Panc1 (cell line): ENCODE results near the gene SV2C. TPM values are rescaled to one million over a fixed set of nuclear protein-coding genes. Genes with fewer than 3 reads are reported as not detected.

Experiments
- ATAC-seq: fragments of 200-7000 bp; cut with Tn5 transposase; 2 replicates; pipeline ENCODE4 v1.9.1; 2020; ENCODE audit warnings: mild to moderate bottlenecking, moderate library complexity
- BruUV-seq: library from RNA; stranded (reverse); fragments of 400-500 nt; replicated peaks from 2 replicates; lab custom pipeline; 2021; lab: Mats Ljungman, UMichigan
- CTCF ChIA-PET: fragments of 300-600 bp; sonication (Branson Sonifier 250); formaldehyde crosslinking; loops from one replicate; lab custom pipeline; 2022; ENCODE audit warnings: antibody characterized with exemption; lab: Charles Lee
- POLR2A ChIA-PET: fragments of 300-600 bp; sonication (Branson Sonifier 250); formaldehyde crosslinking; loops from one replicate; lab custom pipeline; 2022; ENCODE audit warnings: antibody characterized with exemption; lab: Charles Lee
- DNase-seq: peaks from one replicate; pipeline ENCODE4 v3.0.0-alpha.2; 2010; ENCODE audit warnings: low read depth, low spot score
- H3K27ac ChIP-seq: 2 replicates; pipeline ENCODE4 v1.5.1; 2011; ENCODE audit warnings: mild to moderate bottlenecking, low read length, inconsistent platforms
- H3K27me3 ChIP-seq: fragments of 200-500 bp; sonication (Bioruptor generic); 2 replicates; pipeline ENCODE4 v1.6.0; 2014; ENCODE audit warnings: low read length, inconsistent platforms; ENCODE audit not compliant: control insufficient read depth, insufficient read depth
- H3K36me3 ChIP-seq: fragments of 200-500 bp; sonication (Bioruptor generic); 2 replicates; pipeline ENCODE4 v1.5.1; 2014; ENCODE audit warnings: inconsistent platforms, mild to moderate bottlenecking, low read length, moderate library complexity; ENCODE audit not compliant: control insufficient read depth, insufficient read depth
- H3K4me1 ChIP-seq: 2 replicates; pipeline ENCODE4 v1.5.1; 2011; ENCODE audit warnings: inconsistent platforms, mild to moderate bottlenecking, low read length, moderate library complexity; ENCODE audit not compliant: control insufficient read depth, insufficient read depth
- H3K4me3 ChIP-seq, 2 experiments: 2 replicates each; pipeline ENCODE4 v1.5.1; 2011 to 2012; ENCODE audit warnings: low read depth in 2 of 2, low read length in 2 of 2, mild to moderate bottlenecking in 2 of 2, inconsistent platforms in 1 of 2, moderate library complexity in 1 of 2
- H3K9me3 ChIP-seq: fragments of 200-500 bp; sonication (Bioruptor generic); 2 replicates; pipeline ENCODE4 v1.5.1; 2014; ENCODE audit warnings: low read depth, mild to moderate bottlenecking, inconsistent platforms, low read length, moderate library complexity; ENCODE audit not compliant: control insufficient read depth, insufficient read depth
- POLR2AphosphoS5 ChIP-seq: IDR thresholded peaks from 2 replicates; pipeline ENCODE4 v1.6.1; 2012; ENCODE audit warnings: mild to moderate bottlenecking, low read depth, low read length, moderate library complexity
- SIN3A ChIP-seq: IDR thresholded peaks from 2 replicates; pipeline ENCODE4 v1.6.1; 2012; ENCODE audit warnings: low read depth, mild to moderate bottlenecking, low read length, moderate library complexity, borderline replicate concordance; ENCODE audit not compliant: insufficient read depth
- TCF7L2 ChIP-seq: IDR thresholded peaks from 2 replicates; pipeline ENCODE4 v1.6.1; 2011; ENCODE audit warnings: mild to moderate bottlenecking, low read depth, low read length, inconsistent platforms
- in situ Hi-C: cut with HindIII; loops from 2 replicates; pipeline ENCODE4 v1.10.0; 2016; ENCODE audit warnings: low sequenced_read_pairs, low pct_unique_long_range_greater_than_20kb
- intact Hi-C: fragments of 100-400 bp; cut with micrococcal nuclease; formaldehyde crosslinking; loops from one replicate; pipeline ENCODE4 v1.10.0; 2022; ENCODE audit not compliant: unreplicated experiment
- total RNA-seq: library from RNA; stranded (reverse); gene quantifications from one replicate; pipeline ENCODE4 v1.2.1, GENCODE V29; 2021; ENCODE audit not compliant: unreplicated experiment
- TF ChIP-seq, protein P1 (sequence below), 2 experiments: IDR thresholded peaks; 2 replicates each; pipeline ENCODE4 v1.6.1; 2011 to 2012; ENCODE audit warnings: low read depth in 2 of 2, control low read depth in 1 of 2, low read length in 1 of 2, mild to moderate bottlenecking in 1 of 2, moderate library complexity in 1 of 2; ENCODE audit not compliant: insufficient read depth in 1 of 2
- TF ChIP-seq, protein P2 (sequence below): fragments of 450-650 bp; IDR thresholded peaks from 2 replicates; pipeline ENCODE4 v1.5.1; 2017; ENCODE audit warnings: mild to moderate bottlenecking

SV2C gene
- total RNA-seq, 1 experiment from 2014 or later = not detected

DNA sequence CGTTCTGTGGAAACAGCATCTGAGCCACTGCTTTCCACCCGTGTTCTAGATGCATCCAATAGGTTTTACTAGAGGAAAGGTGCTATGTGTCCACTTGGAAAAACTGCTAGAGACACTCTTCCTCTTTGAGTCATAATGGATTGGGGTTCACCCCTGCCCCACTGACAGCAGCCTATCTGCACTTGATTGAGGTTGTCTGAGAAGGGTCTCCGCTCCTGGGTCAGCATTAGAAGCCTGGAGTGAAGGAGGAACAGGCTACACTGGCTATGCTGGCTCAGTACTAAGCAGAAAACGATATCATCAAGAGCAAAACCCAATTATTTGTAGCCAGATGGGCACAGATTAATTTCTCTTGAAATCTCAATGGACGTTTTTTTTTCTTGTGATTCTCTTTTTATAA, 167.3 kb downstream of the SV2C start:
- Histone ChIP-seq H3K27ac (no peak overlapping the region), H3K36me3 (no peaks in the 10 kb centered on the region), H3K9me3 (no peaks in the 10 kb centered on the region), H3K27me3 (peaks cover 16% of the 10 kb centered on the region), H3K4me1 (no peaks in the 10 kb centered on the region), H3K4me3 (no peak overlapping the region)
- ATAC-seq = no peak
- TF ChIP-seq, protein P1, sequence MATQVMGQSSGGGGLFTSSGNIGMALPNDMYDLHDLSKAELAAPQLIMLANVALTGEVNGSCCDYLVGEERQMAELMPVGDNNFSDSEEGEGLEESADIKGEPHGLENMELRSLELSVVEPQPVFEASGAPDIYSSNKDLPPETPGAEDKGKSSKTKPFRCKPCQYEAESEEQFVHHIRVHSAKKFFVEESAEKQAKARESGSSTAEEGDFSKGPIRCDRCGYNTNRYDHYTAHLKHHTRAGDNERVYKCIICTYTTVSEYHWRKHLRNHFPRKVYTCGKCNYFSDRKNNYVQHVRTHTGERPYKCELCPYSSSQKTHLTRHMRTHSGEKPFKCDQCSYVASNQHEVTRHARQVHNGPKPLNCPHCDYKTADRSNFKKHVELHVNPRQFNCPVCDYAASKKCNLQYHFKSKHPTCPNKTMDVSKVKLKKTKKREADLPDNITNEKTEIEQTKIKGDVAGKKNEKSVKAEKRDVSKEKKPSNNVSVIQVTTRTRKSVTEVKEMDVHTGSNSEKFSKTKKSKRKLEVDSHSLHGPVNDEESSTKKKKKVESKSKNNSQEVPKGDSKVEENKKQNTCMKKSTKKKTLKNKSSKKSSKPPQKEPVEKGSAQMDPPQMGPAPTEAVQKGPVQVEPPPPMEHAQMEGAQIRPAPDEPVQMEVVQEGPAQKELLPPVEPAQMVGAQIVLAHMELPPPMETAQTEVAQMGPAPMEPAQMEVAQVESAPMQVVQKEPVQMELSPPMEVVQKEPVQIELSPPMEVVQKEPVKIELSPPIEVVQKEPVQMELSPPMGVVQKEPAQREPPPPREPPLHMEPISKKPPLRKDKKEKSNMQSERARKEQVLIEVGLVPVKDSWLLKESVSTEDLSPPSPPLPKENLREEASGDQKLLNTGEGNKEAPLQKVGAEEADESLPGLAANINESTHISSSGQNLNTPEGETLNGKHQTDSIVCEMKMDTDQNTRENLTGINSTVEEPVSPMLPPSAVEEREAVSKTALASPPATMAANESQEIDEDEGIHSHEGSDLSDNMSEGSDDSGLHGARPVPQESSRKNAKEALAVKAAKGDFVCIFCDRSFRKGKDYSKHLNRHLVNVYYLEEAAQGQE (IDR thresholded peaks at IDR 0.05; ENCODE audit: insufficient read depth in 1 of 2, low read depth in 2 of 2, low read length in 1 of 2) = no peak
- TF ChIP-seq, protein P2, sequence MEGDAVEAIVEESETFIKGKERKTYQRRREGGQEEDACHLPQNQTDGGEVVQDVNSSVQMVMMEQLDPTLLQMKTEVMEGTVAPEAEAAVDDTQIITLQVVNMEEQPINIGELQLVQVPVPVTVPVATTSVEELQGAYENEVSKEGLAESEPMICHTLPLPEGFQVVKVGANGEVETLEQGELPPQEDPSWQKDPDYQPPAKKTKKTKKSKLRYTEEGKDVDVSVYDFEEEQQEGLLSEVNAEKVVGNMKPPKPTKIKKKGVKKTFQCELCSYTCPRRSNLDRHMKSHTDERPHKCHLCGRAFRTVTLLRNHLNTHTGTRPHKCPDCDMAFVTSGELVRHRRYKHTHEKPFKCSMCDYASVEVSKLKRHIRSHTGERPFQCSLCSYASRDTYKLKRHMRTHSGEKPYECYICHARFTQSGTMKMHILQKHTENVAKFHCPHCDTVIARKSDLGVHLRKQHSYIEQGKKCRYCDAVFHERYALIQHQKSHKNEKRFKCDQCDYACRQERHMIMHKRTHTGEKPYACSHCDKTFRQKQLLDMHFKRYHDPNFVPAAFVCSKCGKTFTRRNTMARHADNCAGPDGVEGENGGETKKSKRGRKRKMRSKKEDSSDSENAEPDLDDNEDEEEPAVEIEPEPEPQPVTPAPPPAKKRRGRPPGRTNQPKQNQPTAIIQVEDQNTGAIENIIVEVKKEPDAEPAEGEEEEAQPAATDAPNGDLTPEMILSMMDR = no peak
- TF ChIP-seq POLR2AphosphoS5 = no peak
- no peak for TF ChIP-seq TCF7L2
- no peak for TF ChIP-seq SIN3A
- intact Hi-C loops = loop anchor here (10.0 kb wide), 1 partner anchor 366 kb away; no protein-coding TSS in a partner anchor
- BruUV-seq = no TSS peak
- in situ Hi-C loops = no loop called here
- POLR2A ChIA-PET = no interaction called here
- DNase-seq = no peak
- CTCF ChIA-PET = no interaction called here

DNA sequence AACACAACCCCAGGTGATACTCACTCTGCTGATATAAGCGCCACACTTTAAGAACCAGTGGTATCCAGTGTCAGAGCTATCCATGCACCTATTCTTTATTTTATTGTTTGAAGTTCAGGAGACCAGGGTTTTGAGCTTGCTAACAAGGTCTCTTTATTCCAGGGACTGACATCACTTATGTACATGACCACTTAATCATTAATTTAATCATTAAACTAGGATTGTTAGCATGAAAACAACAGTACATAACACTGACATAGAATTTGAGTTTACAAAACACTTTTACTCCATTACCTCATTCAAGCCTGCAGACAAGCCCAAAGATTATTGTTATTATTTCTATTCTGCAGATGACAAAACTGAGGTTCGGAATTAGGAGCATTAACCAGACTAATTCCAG, 168.5 kb downstream of the SV2C start:
- ATAC-seq (no peak), DNase-seq (no peak)
- no TSS peak for BruUV-seq
- Histone ChIP-seq H3K36me3 (no peaks in the 10 kb centered on the region), H3K27ac (no peak overlapping the region), H3K9me3 (no peaks in the 10 kb centered on the region), H3K4me1 (no peaks in the 10 kb centered on the region), H3K27me3 (peaks cover 20% of the 10 kb centered on the region), H3K4me3 (no peak overlapping the region)
- POLR2A ChIA-PET = no interaction called here
- TF ChIP-seq, protein P1 (IDR thresholded peaks at IDR 0.05; ENCODE audit: insufficient read depth in 1 of 2, low read depth in 2 of 2, low read length in 1 of 2) = no peak
- TF ChIP-seq POLR2AphosphoS5 (no peak), SIN3A (no peak), TCF7L2 (no peak)
- TF ChIP-seq, protein P2 = no peak
- in situ Hi-C loops = no loop called here
- intact Hi-C loops = loop anchor here (10.0 kb wide), 1 partner anchor 367 kb away; no protein-coding TSS in a partner anchor
- CTCF ChIA-PET = no interaction called here
